ENCODE results near the gene SH3BP5.

SH3BP5 gene

GRCh38 chr3:15206662-15207576, 125.5 kb downstream of the SH3BP5 start:
- FAIRE-seq: no peak
- no peak for DNase-seq (ENCODE audit: low spot score)

DNA sequence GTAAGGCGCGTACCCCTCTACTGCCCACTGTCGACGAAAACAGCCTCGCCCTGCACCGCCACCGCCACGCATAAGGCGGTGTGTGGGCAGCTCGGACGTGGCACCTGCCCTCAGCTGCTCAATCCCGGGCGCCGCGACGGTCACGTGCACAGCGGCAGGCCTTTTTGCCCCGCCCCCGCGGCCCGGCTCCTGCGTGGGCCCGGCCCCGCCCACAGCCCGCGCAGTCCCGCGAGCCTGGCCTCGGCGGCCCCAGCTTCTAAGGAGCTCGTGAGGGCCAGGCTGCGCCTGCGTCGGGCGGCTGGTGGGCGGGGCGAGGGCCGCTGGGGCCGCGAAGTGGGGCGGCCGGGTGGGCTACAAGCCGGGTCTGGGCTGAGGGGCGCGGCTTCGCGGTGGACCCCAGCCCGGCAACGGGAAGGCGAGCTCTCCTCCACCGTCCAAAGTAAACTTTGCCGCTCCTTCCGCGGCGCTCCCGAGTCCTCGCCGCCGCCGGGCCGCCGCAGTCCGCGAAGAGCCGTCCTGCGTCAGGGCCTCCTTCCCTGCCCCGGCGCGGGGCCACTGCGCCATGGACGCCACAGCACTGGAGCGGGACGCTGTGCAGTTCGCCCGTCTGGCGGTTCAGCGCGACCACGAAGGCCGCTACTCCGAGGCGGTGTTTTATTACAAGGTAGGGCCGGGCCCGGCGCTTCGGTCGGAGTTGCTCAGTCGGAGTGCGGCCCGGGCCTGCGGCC, 126.3 kb downstream of the SH3BP5 start, which contains the start of gene CAPN7:
Gene CAPN7 (plus strand): TSS at position 313 of the 728 bp plus-strand sequence. CDS start 250 bp downstream, at position 563.
- FAIRE-seq (peak; percentile 55), DNase-seq (ENCODE audit: low spot score) (peak; percentile 97)

DNA sequence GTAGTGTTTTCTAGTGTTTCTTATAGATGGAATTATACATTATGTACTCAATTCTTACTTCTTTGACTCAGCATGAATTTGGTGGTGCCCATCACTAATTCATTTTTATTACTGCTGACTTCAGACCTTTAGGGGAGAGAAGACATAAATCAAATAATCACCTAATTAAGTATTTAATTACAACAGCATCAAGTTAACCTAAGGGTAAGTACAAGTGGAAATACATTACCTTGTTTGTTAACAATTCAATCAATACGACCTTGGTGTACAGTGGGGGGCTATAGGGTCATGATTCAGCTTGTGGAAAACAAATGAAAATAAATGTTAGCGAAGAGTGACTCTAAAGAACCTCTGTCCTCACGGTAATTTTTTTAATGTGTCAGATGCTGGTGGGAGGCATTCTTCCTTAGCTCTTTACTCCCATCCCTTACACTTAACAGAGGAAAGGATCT, 126.9 kb downstream of the SH3BP5 start:
- no peak for DNase-seq (ENCODE audit: low spot score)
- FAIRE-seq: no peak
